K562 (cell line): ENCODE results near the gene ADGRG1. TPM values are rescaled to one million over a fixed set of nuclear protein-coding genes. Genes with fewer than 3 reads are reported as not detected.

ENCODE experiments used
- ATAC-seq: fragments of 200-7000 bp; cut with Tn5 transposase; 3 replicates; pipeline ENCODE4 v1.9.1; 2020; ENCODE audit warnings: moderate library complexity
- BruUV-seq: library from RNA; stranded (reverse); fragments of 400-500 nt; replicated peaks from 2 replicates; lab custom pipeline; 2021; lab: Mats Ljungman, UMichigan
- CTCF ChIA-PET: fragments of 300-600 bp; formaldehyde crosslinking; extraction: SDS; loops from one replicate; lab custom pipeline; 2021; ENCODE audit warnings: low intra/inter-chr PET ratio; lab: Yijun Ruan, JAX
- POLR2A ChIA-PET: fragments of 300-600, 350-650 bp; sonication (Branson Sonifier 250); formaldehyde crosslinking; extraction: SDS; loops from one replicate; lab custom pipeline; 2021; ENCODE audit warnings: antibody characterized with exemption, inconsistent platforms; lab: Yijun Ruan, JAX
- DNase-seq, 4 experiments: peaks; one replicate each; pipeline versions ENCODE4 v3.0.0 to v3.0.0-alpha.2; 2011 to 2018; ENCODE audit warnings: low spot score in 3 of 4, mixed read lengths in 3 of 4; ENCODE audit errors: extremely low read depth in 1 of 4
- FAIRE-seq: peaks from 2 replicates; lab custom pipeline; 2011; peaks lifted over from hg19 to GRCh38; lab: Jason Lieb, UNC
- H2AFZ ChIP-seq: 2 replicates; pipeline ENCODE4 v1.6.0; 2011; ENCODE audit warnings: low read depth, low read length, control low read depth, inconsistent platforms
- H3K27ac ChIP-seq: fragments of 200-600 bp; 3 replicates; pipeline ENCODE4 v1.8.0; 2011; ENCODE audit warnings: low read depth, mild to moderate bottlenecking, control low read depth, inconsistent platforms, low read length, moderate library complexity, mixed read lengths; ENCODE audit errors: extremely low read depth
- H3K27me3 ChIP-seq, 2 experiments: fragments of 300-600 bp in 1 of 2; 2 replicates in 1 of 2; 3 replicates in 1 of 2; pipeline versions ENCODE4 v1.6.0 to v1.8.0; 2011; ENCODE audit warnings: inconsistent platforms in 2 of 2, low read length in 2 of 2, mild to moderate bottlenecking in 1 of 2, mixed read lengths in 1 of 2, moderate library complexity in 1 of 2; ENCODE audit not compliant: control insufficient read depth in 2 of 2, insufficient read depth in 2 of 2
- H3K36me3 ChIP-seq: fragments of 300-600 bp; 3 replicates; pipeline ENCODE4 v1.8.0; 2011; ENCODE audit warnings: mild to moderate bottlenecking, low read length, inconsistent platforms; ENCODE audit not compliant: control insufficient read depth, insufficient read depth
- H3K4me1 ChIP-seq, 2 experiments: fragments of 200-600 bp in 1 of 2; replicated peaks in 1 of 2; 2 replicates in 1 of 2; 3 replicates in 1 of 2; pipeline versions ENCODE4 v1.5.1 to v1.8.0; 2011; ENCODE audit warnings: inconsistent platforms in 2 of 2, low read length in 2 of 2, mild to moderate bottlenecking in 1 of 2, mixed read lengths in 1 of 2, moderate library complexity in 1 of 2; ENCODE audit not compliant: control insufficient read depth in 2 of 2, insufficient read depth in 2 of 2
- H3K4me2 ChIP-seq: 2 replicates; pipeline ENCODE4 v1.6.1; 2011; ENCODE audit warnings: low read length, control low read depth, inconsistent platforms, mixed read lengths; ENCODE audit not compliant: insufficient read depth
- H3K4me3 ChIP-seq: fragments of 200-600 bp; sonication (generic), shearing (Covaris generic); 2 replicates; pipeline ENCODE4 v1.5.1; 2016; ENCODE audit warnings: control low read depth, inconsistent platforms
- H3K79me2 ChIP-seq: fragments of 200-600 bp; 3 replicates; pipeline ENCODE4 v1.8.0; 2011; ENCODE audit warnings: low read length, inconsistent platforms; ENCODE audit not compliant: control insufficient read depth, insufficient read depth
- H3K9ac ChIP-seq, 2 experiments: 2 replicates each; pipeline versions ENCODE4 v1.6.0 to v1.6.1; 2011; ENCODE audit warnings: low read depth in 2 of 2, low read length in 2 of 2, control low read depth in 1 of 2, inconsistent platforms in 1 of 2, mild to moderate bottlenecking in 1 of 2, mixed read lengths in 1 of 2; ENCODE audit not compliant: insufficient read depth in 1 of 2
- H3K9me1 ChIP-seq: one replicate; pipeline ENCODE4 v1.6.0; 2011; ENCODE audit warnings: inconsistent platforms, mild to moderate bottlenecking, low read length, moderate library complexity; ENCODE audit not compliant: control insufficient read depth, insufficient read depth
- H3K9me3 ChIP-seq: replicated peaks from 2 replicates; pipeline ENCODE4 v1.5.1; 2011; ENCODE audit warnings: low read depth, low read length, inconsistent platforms; ENCODE audit not compliant: control insufficient read depth, insufficient read depth
- H4K20me1 ChIP-seq: replicated peaks from 2 replicates; pipeline ENCODE4 v1.6.1; 2011; ENCODE audit warnings: low read length, inconsistent platforms, mixed read lengths; ENCODE audit not compliant: control insufficient read depth, insufficient read depth
- KAT7 ChIP-seq: sonication (generic); formaldehyde crosslinking; IDR thresholded peaks from 2 replicates; pipeline ENCODE4 v1.8.0; 2022; ENCODE audit warnings: missing genetic modification reagents, mild to moderate bottlenecking, borderline replicate concordance
- LEF1 ChIP-seq: fragments of 450-650 bp; IDR thresholded peaks from 2 replicates; pipeline ENCODE4 v1.6.1; 2016; ENCODE audit warnings: mild to moderate bottlenecking
- NFIX ChIP-seq: fragments of 250-450 bp; sonication (Bioruptor Pico); IDR thresholded peaks from 2 replicates; pipeline ENCODE4 v1.4.0; 2020; ENCODE audit warnings: low read depth, mild to moderate bottlenecking, moderate library complexity
- ZBTB7A ChIP-seq: IDR thresholded peaks from 2 replicates; pipeline ENCODE4 v1.6.1; 2011; ENCODE audit warnings: low read depth, mild to moderate bottlenecking, low read length, moderate library complexity, borderline replicate concordance; ENCODE audit not compliant: control insufficient read depth
- WGBS: fragments of 100-300 bp; shearing (Covaris generic); methylation state at CpG from one replicate; pipeline ENCODE4 v1.1.6; 2016; ENCODE audit warnings: low coverage, mixed read lengths; ENCODE audit not compliant: insufficient coverage; ENCODE audit errors: missing lambda C conversion rate; 5-methylcytosine and 5-hydroxymethylcytosine counted together
- in situ Hi-C: fragments of 300-500 bp; cut with MboI; formaldehyde crosslinking; loops from 4 replicates; pipeline ENCODE4 v1.15.0; 2018; ENCODE audit warnings: inconsistent platforms, mixed read lengths
- intact Hi-C: fragments of 100-400 bp; cut with micrococcal nuclease; formaldehyde crosslinking; loops from 2 replicates; pipeline ENCODE4 v1.14.2; 2022
- polyA plus RNA-seq, 8 experiments: library from polyadenylated mRNA; depleted of rRNA in 4 of 8; stranded (reverse) in 5 of 8; unstranded in 3 of 8; fragments of >200 nt; fragmentation: Nextera tagmentation in 2 of 8; fragmentation: Illumina TruSeq in 1 of 8; extraction: Ambion mirVana in 2 of 8; extraction: Trizol in 1 of 8; gene quantifications; 2 replicates each; pipeline versions ENCODE4 v1.2.1 to v1.2.3, GENCODE V29; 2011 to 2014; ENCODE audit warnings: inconsistent platforms in 1 of 8, missing spikeins in 1 of 8
- total RNA-seq, 7 experiments: library from RNA; depleted of rRNA in 6 of 7; stranded (reverse); fragments of >200 nt in 6 of 7; fragmentation: Illumina TruSeq in 2 of 7; extraction: Trizol in 2 of 7; gene quantifications; 2 replicates each; pipeline versions ENCODE4 v1.2.1 to v1.2.3, GENCODE V29; 2011 to 2021; ENCODE audit warnings: low replicate concordance in 1 of 7
- TF ChIP-seq, protein P1 (sequence below): sonication (generic); formaldehyde crosslinking; IDR thresholded peaks from 2 replicates; pipeline ENCODE4 v1.8.0; 2023; ENCODE audit warnings: mild to moderate bottlenecking, missing genetic modification reagents

ADGRG1 gene
- total and polyA plus RNA-seq, 9 of the 15 experiments (the other 6 are each of a cell fraction or from before 2014, with no cell fraction given): 0.04 to 0.31 (median 0.16) TPM; not detected in 6

DNA sequence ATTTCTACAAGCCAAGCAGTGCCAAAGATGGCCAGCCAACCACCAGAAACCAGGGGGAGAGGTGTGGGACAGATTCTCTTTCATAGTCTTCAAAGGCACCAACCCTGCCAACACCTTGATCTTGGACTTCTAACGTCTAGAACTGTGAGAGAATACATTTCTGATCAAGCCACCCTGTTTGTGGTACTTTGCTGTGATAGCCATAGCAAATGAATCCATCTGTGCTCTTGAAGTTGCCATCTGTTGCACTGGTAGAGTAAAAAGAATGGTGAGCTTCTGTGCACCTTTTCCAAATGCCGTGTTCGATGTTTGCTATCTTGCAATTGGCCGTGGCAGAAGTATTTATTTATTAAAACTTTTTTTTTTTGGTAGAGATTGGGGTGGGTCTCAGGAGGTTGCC, 16.7 kb upstream of the ADGRG1 start:
- ATAC-seq (no peak), DNase-seq (no peak), FAIRE-seq (no peak)
- no peaks in the 10 kb centered on the region for H3K79me2 ChIP-seq
- CTCF ChIA-PET: no interaction called here
- H4K20me1 ChIP-seq: no peaks in the 10 kb centered on the region
- peaks cover 13 to 25% of the 10 kb centered on the region in 2 experiments for H3K4me1 ChIP-seq
- no peak overlapping the region for H3K4me3 ChIP-seq
- no peak overlapping the region for H3K27ac ChIP-seq
- TF ChIP-seq LEF1 (no peak), NFIX (CRISPR knock-in tag) (no peak)
- H3K27me3 ChIP-seq: no peaks in the 10 kb centered on the region
- POLR2A ChIA-PET: interaction anchor here (0.8 kb wide), 1 partner anchor 30 kb away, joined by 3 read pairs; no protein-coding TSS in a partner anchor
- 7% methylated on average over 4 of the region's 4 CpGs for WGBS
- H3K36me3 ChIP-seq: no peaks in the 10 kb centered on the region
- H3K4me2 ChIP-seq: no peak overlapping the region
- H3K9me1 ChIP-seq: no peaks in the 10 kb centered on the region
- no TSS peak for BruUV-seq
- in situ Hi-C loops (no loop called here), intact Hi-C loops (no loop called here)
- no peaks in the 10 kb centered on the region for H3K9me3 ChIP-seq
- no peak overlapping the region for H3K9ac ChIP-seq
- 0 out of 2 replicates have a peak overlapping the region, but pooled peaks have one; percentile 15 for H2AFZ ChIP-seq

DNA sequence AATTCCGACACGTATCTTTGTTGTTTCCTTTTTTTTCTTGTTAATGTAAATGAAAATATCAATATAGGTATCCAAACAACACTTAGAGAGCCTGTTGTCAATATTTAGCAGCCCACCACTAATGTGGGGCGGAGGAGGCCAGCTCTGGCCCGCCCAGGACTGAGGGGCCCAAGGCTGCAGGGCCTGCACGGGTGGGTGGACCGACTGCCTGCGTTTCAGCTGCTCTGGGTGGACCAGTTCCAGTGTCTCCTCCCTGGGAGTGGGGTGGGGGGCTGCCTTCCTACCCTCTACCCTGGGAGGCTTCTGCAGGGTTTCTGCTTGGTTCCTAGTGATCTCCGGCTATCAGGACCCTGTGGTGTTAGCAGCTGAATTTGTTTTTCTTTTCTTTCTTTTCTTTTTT, 15.9 kb upstream of the ADGRG1 start:
- H3K79me2 ChIP-seq: no peaks in the 10 kb centered on the region
- ChIA-PET CTCF (no interaction called here), POLR2A (no interaction called here)
- TF ChIP-seq KAT7 (CRISPR knock-in tag) (no peak), ZBTB7A (peak; percentile 20; the same call in 1 of the 2 replicates)
- TF ChIP-seq, protein P1, sequence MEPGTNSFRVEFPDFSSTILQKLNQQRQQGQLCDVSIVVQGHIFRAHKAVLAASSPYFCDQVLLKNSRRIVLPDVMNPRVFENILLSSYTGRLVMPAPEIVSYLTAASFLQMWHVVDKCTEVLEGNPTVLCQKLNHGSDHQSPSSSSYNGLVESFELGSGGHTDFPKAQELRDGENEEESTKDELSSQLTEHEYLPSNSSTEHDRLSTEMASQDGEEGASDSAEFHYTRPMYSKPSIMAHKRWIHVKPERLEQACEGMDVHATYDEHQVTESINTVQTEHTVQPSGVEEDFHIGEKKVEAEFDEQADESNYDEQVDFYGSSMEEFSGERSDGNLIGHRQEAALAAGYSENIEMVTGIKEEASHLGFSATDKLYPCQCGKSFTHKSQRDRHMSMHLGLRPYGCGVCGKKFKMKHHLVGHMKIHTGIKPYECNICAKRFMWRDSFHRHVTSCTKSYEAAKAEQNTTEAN: no peak
- H4K20me1 ChIP-seq: no peaks in the 10 kb centered on the region
- peaks cover 0 to 2% of the 10 kb centered on the region in 2 experiments; a peak in 2 of 5 replicates for H3K27me3 ChIP-seq
- no peak overlapping the region for H3K27ac ChIP-seq
- FAIRE-seq (no peak), DNase-seq (no peak), ATAC-seq (no peak)
- no peak overlapping the region for H3K9ac ChIP-seq
- H3K4me3 ChIP-seq: no peak overlapping the region
- in situ Hi-C loops: no loop called here
- BruUV-seq: no TSS peak
- H3K36me3 ChIP-seq: no peaks in the 10 kb centered on the region
- no peak overlapping the region for H3K4me2 ChIP-seq
- intact Hi-C loops: no loop called here
- 44% methylated on average over 7 of the region's 8 CpGs for WGBS
- H3K4me1 ChIP-seq: peaks cover 7 to 21% of the 10 kb centered on the region in 2 experiments; a peak in 4 of 5 replicates
- H3K9me1 ChIP-seq: no peaks in the 10 kb centered on the region
- no peaks in the 10 kb centered on the region for H3K9me3 ChIP-seq
- no peak overlapping the region for H2AFZ ChIP-seq
